BE2C (cell line): ENCODE results near the gene TDP1.

Experiments used
- DNase-seq: peaks from one replicate; pipeline ENCODE4 v3.0.0-alpha.2; 2020
- H3K27me3 ChIP-seq: fragments of 250-450 bp; sonication (Bioruptor Pico); 2 replicates; pipeline ENCODE4 v1.5.1; 2020; ENCODE audit warnings: mild to moderate bottlenecking
- H3K36me3 ChIP-seq: fragments of 250-450 bp; sonication (Bioruptor Pico); 2 replicates; pipeline ENCODE4 v1.5.1; 2020; ENCODE audit warnings: mild to moderate bottlenecking
- H3K4me1 ChIP-seq: fragments of 250-450 bp; sonication (Bioruptor Pico); 2 replicates; pipeline ENCODE4 v1.5.1; 2020
- H3K4me3 ChIP-seq: 2 replicates; pipeline ENCODE4 v1.5.1; 2011; ENCODE audit warnings: low read depth, low read length
- H3K9me3 ChIP-seq: fragments of 250-450 bp; sonication (Bioruptor Pico); 2 replicates; pipeline ENCODE4 v1.5.1; 2020
- CTCF ChIP-seq: IDR thresholded peaks from 2 replicates; pipeline ENCODE4 v1.5.1; 2012; ENCODE audit warnings: mild to moderate bottlenecking, low read depth, low read length

Gene TDP1

GRCh38 chr14:90093942-90094595 lies 138.3 kb downstream of the TDP1 start:
- Histone ChIP-seq H3K9me3 (no peaks in the 10 kb centered on the region), H3K4me1 (peaks cover 9% of the 10 kb centered on the region; the same call in 1 of the 2 replicates), H3K36me3 (no peaks in the 10 kb centered on the region), H3K27me3 (no peaks in the 10 kb centered on the region), H3K4me3 (no peak overlapping the region)
- no peak for TF ChIP-seq CTCF
- DNase-seq, result no peak
